Measurements from ENCODE around the gene B9D2. TPM values are rescaled to one million over a fixed set of nuclear protein-coding genes. Genes with fewer than 3 reads are reported as not detected.
A peak's percentile ranks its signal among the peaks of the same experiment; 100 is the strongest.

B9D2 gene
- polyA plus RNA-seq, 3 donors = 12.2 to 32.5 (median 25.1) TPM

DNA sequence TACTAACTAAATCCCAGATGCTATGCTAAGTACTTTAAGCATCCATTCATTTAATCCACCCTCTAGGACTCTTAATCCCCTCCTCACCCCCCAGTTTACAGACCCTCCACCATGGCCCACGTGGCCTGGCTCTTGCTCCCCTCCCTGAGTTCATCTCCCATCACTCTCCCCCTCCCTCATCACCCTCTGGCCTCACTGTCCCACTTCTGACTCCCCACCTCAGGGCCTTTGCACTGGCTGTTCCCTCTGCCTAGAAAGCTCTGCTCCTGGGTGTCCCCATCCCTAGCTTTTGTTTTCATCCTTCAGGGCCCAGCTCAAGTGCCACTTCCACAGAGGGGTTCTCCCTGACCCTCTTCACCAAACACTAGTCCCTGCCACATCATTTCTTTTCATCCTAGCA, 4.2 kb downstream of the B9D2 start:
- no peak overlapping the region for H3K4me3 Mint-ChIP-seq
- Histone ChIP-seq H3K4me1 (ENCODE audit: control insufficient read depth in 1 of 2, insufficient read depth in 2 of 2, low read length in 2 of 2) (peaks cover 56 to 59% of the 10 kb centered on the region in 2 donors), H3K36me3 (replicated peaks in 1 of 2; ENCODE audit: control insufficient read depth in 1 of 2, insufficient read depth in 2 of 2, low read length in 2 of 2) (peaks cover 0 to 6% of the 10 kb centered on the region in 2 donors), H3K27ac (ENCODE audit: low read depth in 1 of 2, low read length in 2 of 2) (no peak overlapping the region), H3K9ac (ENCODE audit: insufficient read depth, low read length, poor library complexity, severe bottlenecking) (no peak overlapping the region), H3K27me3 (ENCODE audit: control insufficient read depth in 2 of 2, insufficient read depth in 2 of 2, low read length in 2 of 2) (no peaks in the 10 kb centered on the region), H3K4me2 (replicated peaks; ENCODE audit: extremely low read depth, low read length, poor library complexity, severe bottlenecking) (no peak overlapping the region), H2AFZ (ENCODE audit: insufficient read depth, low read depth, low read length, poor library complexity, severe bottlenecking) (no peak overlapping the region), H3K9me3 (replicated peaks in 1 of 2; ENCODE audit: control insufficient read depth in 1 of 2, insufficient read depth in 1 of 2, low read length in 2 of 2) (no peaks in the 10 kb centered on the region), H3K79me2 (ENCODE audit: insufficient read depth, low read length) (peaks cover 24% of the 10 kb centered on the region), H3K4me3 (replicated peaks in 1 of 3; ENCODE audit: low read depth in 2 of 3, low read length in 3 of 3) (no peak overlapping the region), H4K20me1 (ENCODE audit: insufficient read depth, low read length) (no peaks in the 10 kb centered on the region)
- DNase-seq = no peak
- H3K27ac Mint-ChIP-seq = peak overlapping the region in 1 of 7 donors; percentile 80
- peaks cover 57% of the 10 kb centered on the region for H3K4me1 Mint-ChIP-seq
- intact Hi-C loops (cut with micrococcal nuclease) = loop anchor here (5.0 to 10.0 kb wide), 3 partner anchors 32 to 165 kb away; partner anchors contain the start of genes BCKDHA (in 1 of the 2) and EXOSC5 (in 1 of the 2)
- no peaks in the 10 kb centered on the region for H3K9me3 Mint-ChIP-seq
- TF ChIP-seq, protein P1, sequence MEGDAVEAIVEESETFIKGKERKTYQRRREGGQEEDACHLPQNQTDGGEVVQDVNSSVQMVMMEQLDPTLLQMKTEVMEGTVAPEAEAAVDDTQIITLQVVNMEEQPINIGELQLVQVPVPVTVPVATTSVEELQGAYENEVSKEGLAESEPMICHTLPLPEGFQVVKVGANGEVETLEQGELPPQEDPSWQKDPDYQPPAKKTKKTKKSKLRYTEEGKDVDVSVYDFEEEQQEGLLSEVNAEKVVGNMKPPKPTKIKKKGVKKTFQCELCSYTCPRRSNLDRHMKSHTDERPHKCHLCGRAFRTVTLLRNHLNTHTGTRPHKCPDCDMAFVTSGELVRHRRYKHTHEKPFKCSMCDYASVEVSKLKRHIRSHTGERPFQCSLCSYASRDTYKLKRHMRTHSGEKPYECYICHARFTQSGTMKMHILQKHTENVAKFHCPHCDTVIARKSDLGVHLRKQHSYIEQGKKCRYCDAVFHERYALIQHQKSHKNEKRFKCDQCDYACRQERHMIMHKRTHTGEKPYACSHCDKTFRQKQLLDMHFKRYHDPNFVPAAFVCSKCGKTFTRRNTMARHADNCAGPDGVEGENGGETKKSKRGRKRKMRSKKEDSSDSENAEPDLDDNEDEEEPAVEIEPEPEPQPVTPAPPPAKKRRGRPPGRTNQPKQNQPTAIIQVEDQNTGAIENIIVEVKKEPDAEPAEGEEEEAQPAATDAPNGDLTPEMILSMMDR (IDR thresholded peaks at IDR 0.05) = no peak
- peaks cover 14 to 34% of the 10 kb centered on the region in 2 donors for H3K36me3 Mint-ChIP-seq
- no peaks in the 10 kb centered on the region for H3K27me3 Mint-ChIP-seq (ENCODE audit: low read depth in 3 of 3)
- 83% methylated on average over 1 of the region's 1 CpG for WGBS (ENCODE audit: insufficient coverage)

DNA sequence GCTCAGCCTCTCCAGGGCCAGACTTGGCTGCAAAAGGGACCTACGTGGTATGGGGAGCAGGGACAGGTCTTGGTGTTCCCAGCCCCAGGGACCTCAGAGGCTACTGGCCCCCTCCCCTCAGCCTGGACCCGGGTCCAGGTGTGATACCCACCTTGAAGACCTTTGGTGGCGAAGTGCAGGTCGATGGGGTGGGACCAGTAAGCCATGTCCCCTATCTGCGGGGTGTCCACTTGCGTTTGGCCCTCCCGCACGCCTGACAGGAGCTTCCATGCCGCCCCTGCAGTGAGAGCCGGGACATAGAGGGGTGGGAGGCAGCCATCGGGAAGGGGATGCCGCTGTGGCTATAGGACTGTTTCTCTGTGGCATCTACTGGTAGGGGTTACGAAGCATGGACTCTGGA, 6.2 kb downstream of the B9D2 start:
- Mint-ChIP-seq H3K27me3 (ENCODE audit: low read depth in 3 of 3) (no peaks in the 10 kb centered on the region), H3K36me3 (peaks cover 14 to 41% of the 10 kb centered on the region in 2 donors), H3K27ac (peak overlapping the region in 6 of 7 donors; percentile 51 to 88 (median 82)), H3K4me1 (peaks cover 52% of the 10 kb centered on the region), H3K9me3 (no peaks in the 10 kb centered on the region), H3K4me3 (no peak overlapping the region)
- Histone ChIP-seq H4K20me1 (ENCODE audit: insufficient read depth, low read length) (peaks cover 9% of the 10 kb centered on the region), H3K4me3 (replicated peaks in 1 of 3; ENCODE audit: low read depth in 2 of 3, low read length in 3 of 3) (peak overlapping the region in 1 of 3 experiments; percentile 13), H3K9ac (ENCODE audit: insufficient read depth, low read length, poor library complexity, severe bottlenecking) (no peak overlapping the region), H3K4me2 (replicated peaks; ENCODE audit: extremely low read depth, low read length, poor library complexity, severe bottlenecking) (no peak overlapping the region), H3K27ac (ENCODE audit: low read depth in 1 of 2, low read length in 2 of 2) (peak overlapping the region; percentile 7 to 63), H3K9me3 (replicated peaks in 1 of 2; ENCODE audit: control insufficient read depth in 1 of 2, insufficient read depth in 1 of 2, low read length in 2 of 2) (no peaks in the 10 kb centered on the region), H3K4me1 (ENCODE audit: control insufficient read depth in 1 of 2, insufficient read depth in 2 of 2, low read length in 2 of 2) (peaks cover 50 to 52% of the 10 kb centered on the region in 2 donors), H3K36me3 (replicated peaks in 1 of 2; ENCODE audit: control insufficient read depth in 1 of 2, insufficient read depth in 2 of 2, low read length in 2 of 2) (peaks cover 0 to 6% of the 10 kb centered on the region in 2 donors), H3K79me2 (ENCODE audit: insufficient read depth, low read length) (peaks cover 29% of the 10 kb centered on the region), H3K27me3 (ENCODE audit: control insufficient read depth in 2 of 2, insufficient read depth in 2 of 2, low read length in 2 of 2) (no peaks in the 10 kb centered on the region), H2AFZ (ENCODE audit: insufficient read depth, low read depth, low read length, poor library complexity, severe bottlenecking) (no peak overlapping the region)
- intact Hi-C loops (cut with micrococcal nuclease) = loop anchor here in 1 of 2 donors (10.0 kb wide), 1 partner anchor 167 kb away; no protein-coding TSS in a partner anchor
- TF ChIP-seq, protein P1 (IDR thresholded peaks at IDR 0.05) = no peak
- DNase-seq = no peak
- 94% methylated on average over 6 of the region's 13 CpGs for WGBS (ENCODE audit: insufficient coverage)
